BE2C (cell line): ENCODE data around the gene LOXHD1.

Source experiments
- DNase-seq: peaks from one replicate; pipeline ENCODE4 v3.0.0-alpha.2; 2020
- H3K27me3 ChIP-seq: fragments of 250-450 bp; sonication (Bioruptor Pico); 2 replicates; pipeline ENCODE4 v1.5.1; 2020; ENCODE audit warnings: mild to moderate bottlenecking
- H3K36me3 ChIP-seq: fragments of 250-450 bp; sonication (Bioruptor Pico); 2 replicates; pipeline ENCODE4 v1.5.1; 2020; ENCODE audit warnings: mild to moderate bottlenecking
- H3K4me1 ChIP-seq: fragments of 250-450 bp; sonication (Bioruptor Pico); 2 replicates; pipeline ENCODE4 v1.5.1; 2020
- H3K4me3 ChIP-seq: 2 replicates; pipeline ENCODE4 v1.5.1; 2011; ENCODE audit warnings: low read depth, low read length
- H3K9me3 ChIP-seq: fragments of 250-450 bp; sonication (Bioruptor Pico); 2 replicates; pipeline ENCODE4 v1.5.1; 2020
- TF ChIP-seq, protein P1 (sequence below): IDR thresholded peaks from 2 replicates; pipeline ENCODE4 v1.5.1; 2012; ENCODE audit warnings: mild to moderate bottlenecking, low read depth, low read length

Gene LOXHD1

GRCh38 chr18:46559296-46559695 is 97.7 kb downstream of the LOXHD1 start:
- TF ChIP-seq, protein P1, sequence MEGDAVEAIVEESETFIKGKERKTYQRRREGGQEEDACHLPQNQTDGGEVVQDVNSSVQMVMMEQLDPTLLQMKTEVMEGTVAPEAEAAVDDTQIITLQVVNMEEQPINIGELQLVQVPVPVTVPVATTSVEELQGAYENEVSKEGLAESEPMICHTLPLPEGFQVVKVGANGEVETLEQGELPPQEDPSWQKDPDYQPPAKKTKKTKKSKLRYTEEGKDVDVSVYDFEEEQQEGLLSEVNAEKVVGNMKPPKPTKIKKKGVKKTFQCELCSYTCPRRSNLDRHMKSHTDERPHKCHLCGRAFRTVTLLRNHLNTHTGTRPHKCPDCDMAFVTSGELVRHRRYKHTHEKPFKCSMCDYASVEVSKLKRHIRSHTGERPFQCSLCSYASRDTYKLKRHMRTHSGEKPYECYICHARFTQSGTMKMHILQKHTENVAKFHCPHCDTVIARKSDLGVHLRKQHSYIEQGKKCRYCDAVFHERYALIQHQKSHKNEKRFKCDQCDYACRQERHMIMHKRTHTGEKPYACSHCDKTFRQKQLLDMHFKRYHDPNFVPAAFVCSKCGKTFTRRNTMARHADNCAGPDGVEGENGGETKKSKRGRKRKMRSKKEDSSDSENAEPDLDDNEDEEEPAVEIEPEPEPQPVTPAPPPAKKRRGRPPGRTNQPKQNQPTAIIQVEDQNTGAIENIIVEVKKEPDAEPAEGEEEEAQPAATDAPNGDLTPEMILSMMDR = no peak
- Histone ChIP-seq H3K4me1 (no peaks in the 10 kb centered on the region), H3K4me3 (no peak overlapping the region), H3K9me3 (no peaks in the 10 kb centered on the region), H3K27me3 (no peaks in the 10 kb centered on the region), H3K36me3 (no peaks in the 10 kb centered on the region)
- DNase-seq = no peak

DNA sequence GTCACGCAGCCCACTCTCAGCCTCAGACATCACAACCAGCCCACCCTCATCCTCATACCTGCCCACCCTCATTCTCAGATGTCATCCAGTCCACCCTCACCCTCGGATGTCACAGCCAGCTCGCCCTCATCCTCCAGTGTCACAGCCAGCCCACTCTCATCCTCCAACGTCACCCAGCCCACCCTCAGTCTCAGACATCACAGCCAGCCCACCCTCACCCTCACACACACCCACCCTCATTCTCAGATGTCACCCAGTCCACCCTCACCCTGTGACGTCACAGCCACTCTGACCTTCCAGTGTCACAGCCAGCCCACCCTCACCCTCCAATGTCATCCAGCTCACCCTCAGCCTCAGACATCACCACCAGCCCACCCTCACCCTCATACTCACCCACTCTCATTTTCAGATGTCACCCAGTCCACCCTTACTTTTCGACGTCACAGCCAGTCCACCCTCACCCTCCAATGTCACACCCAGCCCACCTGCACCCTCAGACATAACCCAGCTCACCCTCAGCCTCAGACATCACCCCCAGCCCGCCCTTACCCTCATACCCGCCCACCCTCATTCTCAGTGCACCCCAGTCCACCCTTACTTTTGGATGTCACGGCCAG is 100.3 kb downstream of the LOXHD1 start:
- DNase-seq = no peak
- H3K36me3 ChIP-seq = no peaks in the 10 kb centered on the region

DNA sequence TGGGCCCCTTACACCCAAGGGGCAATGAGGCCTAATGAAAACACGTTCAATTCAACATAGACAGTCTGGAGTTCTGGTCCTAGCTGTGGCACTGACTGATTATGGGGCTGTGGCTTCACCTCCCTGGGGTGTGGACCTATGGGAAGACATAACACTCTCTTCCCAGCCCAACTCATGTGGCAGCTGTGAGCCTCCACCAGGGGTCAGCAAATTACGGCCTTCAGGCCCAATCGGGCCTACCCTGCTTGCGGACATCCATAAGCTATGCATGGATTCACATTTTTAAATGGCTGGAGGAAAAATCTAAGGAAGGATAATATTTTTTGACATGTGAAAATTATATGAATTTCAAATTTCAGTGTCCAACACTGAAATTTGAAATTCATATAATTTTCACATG is 101.3 kb downstream of the LOXHD1 start:
- TF ChIP-seq, protein P1 = peak; percentile 50
- Histone ChIP-seq H3K4me3 (no peak overlapping the region), H3K9me3 (no peaks in the 10 kb centered on the region), H3K27me3 (no peaks in the 10 kb centered on the region), H3K4me1 (no peaks in the 10 kb centered on the region), H3K36me3 (no peaks in the 10 kb centered on the region)
- peak; percentile 21 for DNase-seq

More for the DNA sequence above, 100.3 kb downstream of the LOXHD1 start:
- no peaks in the 10 kb centered on the region for H3K9me3 ChIP-seq
- TF ChIP-seq, protein P1 = no peak
- no peaks in the 10 kb centered on the region for H3K27me3 ChIP-seq
- no peaks in the 10 kb centered on the region for H3K4me1 ChIP-seq
- no peak overlapping the region for H3K4me3 ChIP-seq

DNA sequence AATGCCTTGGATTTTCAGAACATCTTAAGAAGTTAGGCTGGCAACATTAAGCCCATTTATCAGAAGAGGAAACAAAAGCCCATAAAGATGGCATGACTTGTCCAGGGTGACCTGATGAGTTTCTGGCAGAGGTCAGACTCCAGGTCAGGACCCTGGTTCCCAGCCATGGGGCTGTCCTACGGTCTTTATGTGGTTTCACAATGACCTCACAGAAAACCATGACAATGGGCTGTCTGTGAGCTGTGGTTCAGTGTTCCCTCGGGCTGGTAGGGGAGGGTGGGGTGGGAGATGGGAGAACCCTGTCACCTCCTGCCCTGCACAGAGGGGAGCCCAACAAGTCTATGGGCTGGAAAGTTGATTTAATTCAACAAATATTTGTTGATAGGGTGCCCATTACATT is 101.8 kb downstream of the LOXHD1 start:
- Histone ChIP-seq H3K4me1 (no peaks in the 10 kb centered on the region), H3K36me3 (no peaks in the 10 kb centered on the region), H3K9me3 (no peaks in the 10 kb centered on the region), H3K4me3 (no peak overlapping the region), H3K27me3 (no peaks in the 10 kb centered on the region)
- TF ChIP-seq, protein P1 = no peak
- no peak for DNase-seq

DNA sequence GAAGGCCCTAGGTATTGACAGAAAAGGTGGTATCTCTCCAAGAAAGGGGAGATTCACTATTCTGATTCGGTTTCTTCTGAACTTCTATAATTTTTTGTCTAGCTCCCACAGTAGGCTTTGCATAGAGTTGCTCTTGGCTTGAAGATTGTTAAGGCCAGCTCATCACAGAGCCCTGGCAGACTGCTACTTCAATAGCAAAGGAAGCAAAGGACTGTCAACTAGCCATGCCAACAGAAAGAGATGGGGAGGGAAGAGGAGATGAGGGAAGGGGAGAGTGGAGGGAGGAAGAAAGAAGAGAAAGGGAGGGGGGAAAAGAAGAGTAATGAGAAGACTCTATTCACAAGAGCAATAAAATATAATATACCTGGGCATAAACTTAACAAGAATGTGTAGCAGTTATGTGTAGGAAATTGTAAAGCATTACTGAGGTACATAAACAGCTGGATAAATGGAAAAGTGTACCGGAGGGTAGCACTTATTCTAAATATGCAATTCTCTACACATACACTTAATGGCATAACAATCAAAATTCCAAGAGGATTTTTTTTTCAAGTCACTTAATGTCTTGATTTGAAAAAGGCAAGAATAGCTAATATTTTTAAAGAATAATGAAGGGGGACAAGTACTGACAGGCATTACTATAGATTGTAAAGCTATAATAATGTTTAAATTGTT is 102.5 kb downstream of the LOXHD1 start:
- Histone ChIP-seq H3K4me1 (no peaks in the 10 kb centered on the region), H3K4me3 (no peak overlapping the region)
- DNase-seq = no peak

More for the DNA sequence above, 102.5 kb downstream of the LOXHD1 start:
- TF ChIP-seq, protein P1 = no peak
- no peaks in the 10 kb centered on the region for H3K36me3 ChIP-seq
- H3K27me3 ChIP-seq = no peaks in the 10 kb centered on the region
- no peaks in the 10 kb centered on the region for H3K9me3 ChIP-seq
